Forelimb muscle (tissue), 1 donor: ENCODE measurements around the gene ANK2. TPM values are rescaled to one million over a fixed set of nuclear protein-coding genes. Genes with fewer than 3 reads are reported as not detected.
"Not testable (repeated sequence)": the region's sequence is repeated elsewhere in the genome, so short reads cannot be mapped to it uniquely, and the experiment has no call there.

ENCODE experiments used
- DNase-seq: peaks from one replicate; pipeline ENCODE4 v3.0.0-alpha.2; 2013; ENCODE audit warnings: low read depth
- polyA plus RNA-seq: library from polyadenylated mRNA; unstranded; fragments of 120-200 nt; gene quantifications from one replicate; pipeline ENCODE4 v1.2.1, GENCODE V29; 2013; ENCODE audit not compliant: insufficient read length

The ANK2 gene
- polyA plus RNA-seq, 1 donor = 268 TPM

GRCh38 chr4:113209652-113210320 lies 160.3 kb downstream of the ANK2 start:
- DNase-seq = no peak

GRCh38 chr4:113212613-113213012 lies 163.2 kb downstream of the ANK2 start:
- DNase-seq = no peak

GRCh38 chr4:113221990-113222389 lies 172.5 kb downstream of the ANK2 start:
- DNase-seq = no peak

- DNase-seq = no peak
Measured at GRCh38 chr4:113222471-113222870, 173.0 kb downstream of the ANK2 start.

- no peak for DNase-seq
Measured at GRCh38 chr4:113223001-113223400, 173.5 kb downstream of the ANK2 start.

GRCh38 chr4:113232194-113232593 lies 182.7 kb downstream of the ANK2 start:
- DNase-seq = no peak

- no peak for DNase-seq
Measured at GRCh38 chr4:113236916-113237315, 187.5 kb downstream of the ANK2 start.

- no peak for DNase-seq
Measured at GRCh38 chr4:113243312-113243711, 193.9 kb downstream of the ANK2 start.

- not testable (repeated sequence) for DNase-seq
Measured at GRCh38 chr4:113244747-113245146, 195.3 kb downstream of the ANK2 start.

- DNase-seq = no peak
Measured at GRCh38 chr4:113248320-113248719, 198.9 kb downstream of the ANK2 start.

- DNase-seq = no peak
Measured at GRCh38 chr4:113255628-113256027, 206.2 kb downstream of the ANK2 start.

GRCh38 chr4:113256946-113257345 lies 207.5 kb downstream of the ANK2 start:
- DNase-seq = no peak

GRCh38 chr4:113260688-113261087 lies 211.2 kb downstream of the ANK2 start:
- no peak for DNase-seq

GRCh38 chr4:113263274-113263673 lies 213.8 kb downstream of the ANK2 start:
- no peak for DNase-seq

- no peak for DNase-seq
Measured at GRCh38 chr4:113270520-113271319, 221.3 kb downstream of the ANK2 start.

GRCh38 chr4:113272523-113272922 lies 223.1 kb downstream of the ANK2 start:
- no peak for DNase-seq

GRCh38 chr4:113273721-113274220 lies 224.3 kb downstream of the ANK2 start:
- no peak for DNase-seq

- no peak for DNase-seq
Measured at GRCh38 chr4:113276464-113277170, 227.2 kb downstream of the ANK2 start.

- DNase-seq = no peak
Measured at GRCh38 chr4:113278324-113278934, 229.0 kb downstream of the ANK2 start.

GRCh38 chr4:113285501-113285900 lies 236.0 kb downstream of the ANK2 start:
- DNase-seq = no peak

GRCh38 chr4:113288257-113288656 lies 238.8 kb downstream of the ANK2 start:
- no peak for DNase-seq

- no peak for DNase-seq
Measured at GRCh38 chr4:113288696-113289095, 239.2 kb downstream of the ANK2 start.
